Smooth muscle cell (in vitro differentiated cells): Measurements from ENCODE around the gene TGIF2. TPM values are rescaled to one million over a fixed set of nuclear protein-coding genes. Genes with fewer than 3 reads are reported as not detected.

Experiments used
- DNase-seq: peaks from one replicate; lab custom pipeline; 2025; ENCODE audit not compliant: unreplicated experiment; lab: John Stamatoyannopoulos, UW
- H2AFZ ChIP-seq: fragments of 200-600 bp; sonication (generic); 2 replicates; pipeline ENCODE4 v1.6.0; 2016; ENCODE audit warnings: antibody characterized with exemption, low read depth, mild to moderate bottlenecking
- H3F3A ChIP-seq: fragments of 200-600 bp; sonication (generic); 2 replicates; pipeline ENCODE4 v1.6.0; 2017; ENCODE audit warnings: antibody characterized with exemption, low read depth
- H3K27ac ChIP-seq: fragments of 200-600 bp; sonication (generic); 2 replicates; pipeline ENCODE4 v1.5.1; 2016; ENCODE audit warnings: low read depth, mild to moderate bottlenecking
- H3K27me3 ChIP-seq: fragments of 200-600 bp; sonication (generic); 2 replicates; pipeline ENCODE4 v1.6.1; 2016; ENCODE audit warnings: low read depth, mild to moderate bottlenecking
- H3K36me3 ChIP-seq: fragments of 200-600 bp; sonication (generic); 2 replicates; pipeline ENCODE4 v1.5.1; 2016; ENCODE audit warnings: low read depth
- H3K4me1 ChIP-seq: fragments of 200-600 bp; sonication (generic); 2 replicates; pipeline ENCODE4 v1.5.1; 2016; ENCODE audit warnings: low read depth
- H3K4me2 ChIP-seq: fragments of 200-600 bp; sonication (generic); 2 replicates; pipeline ENCODE4 v1.6.0; 2016; ENCODE audit warnings: mild to moderate bottlenecking
- H3K4me3 ChIP-seq: fragments of 200-600 bp; sonication (generic); 2 replicates; pipeline ENCODE4 v1.5.1; 2016; ENCODE audit warnings: mild to moderate bottlenecking
- H3K79me2 ChIP-seq: fragments of 200-600 bp; sonication (generic); 2 replicates; pipeline ENCODE4 v1.6.0; 2016; ENCODE audit warnings: low read depth, mild to moderate bottlenecking
- H3K9ac ChIP-seq: fragments of 200-600 bp; sonication (generic); 2 replicates; pipeline ENCODE4 v1.6.0; 2016; ENCODE audit warnings: low read depth
- H3K9me3 ChIP-seq: fragments of 200-600 bp; sonication (generic); replicated peaks from 2 replicates; pipeline ENCODE4 v1.5.1; 2016; ENCODE audit warnings: low read depth
- H4K20me1 ChIP-seq: fragments of 200-600 bp; sonication (generic); 2 replicates; pipeline ENCODE4 v1.6.0; 2016; ENCODE audit warnings: low read depth
- WGBS: methylation state at CpG from one replicate; pipeline ENCODE4 v1.1.7; 2016; ENCODE audit warnings: low lambda C conversion rate; 5-methylcytosine and 5-hydroxymethylcytosine counted together
- polyA plus RNA-seq: library from polyadenylated mRNA; unstranded; fragments of >200 nt; fragmentation: Nextera tagmentation; extraction: Ambion mirVana; gene quantifications from 2 replicates; pipeline ENCODE4 v1.2.1, GENCODE V29; 2016
- total RNA-seq: library from RNA; depleted of rRNA; stranded (reverse); fragments of >200 nt; gene quantifications from 2 replicates; pipeline ENCODE4 v1.2.3, GENCODE V29; 2014
- TF ChIP-seq, protein P1 (sequence below): fragments of 200-600 bp; sonication (generic); IDR thresholded peaks from 2 replicates; pipeline ENCODE4 v1.5.1; 2017; ENCODE audit warnings: borderline replicate concordance, mild to moderate bottlenecking, antibody characterized with exemption; ENCODE audit not compliant: insufficient read depth, poor library complexity, severe bottlenecking

The TGIF2 gene
- total and polyA plus RNA-seq, 2 experiments from 2014 or later = 14.5 to 18.1 TPM

DNA sequence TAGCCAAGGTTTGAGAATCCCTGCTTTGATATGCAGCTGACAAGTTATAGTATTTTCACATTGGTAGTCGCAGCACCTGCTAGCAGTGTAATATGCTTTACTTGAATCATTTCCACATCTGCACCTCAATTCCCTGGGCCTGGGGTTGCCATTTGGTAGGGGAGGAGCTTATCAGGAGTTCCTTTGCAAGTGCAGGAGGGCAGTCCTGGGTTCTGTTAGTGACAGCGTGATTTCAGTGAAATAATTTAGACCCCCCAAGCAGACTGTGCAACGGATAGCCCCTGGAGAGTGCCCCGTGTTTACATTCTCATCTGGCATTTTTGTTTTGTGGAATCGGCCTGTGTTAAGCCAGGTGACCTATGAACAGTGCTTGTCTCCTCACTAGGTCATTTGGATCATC, 38.2 kb downstream of the TGIF2 start:
- Histone ChIP-seq H2AFZ (no peak overlapping the region), H3F3A (no peaks in the 10 kb centered on the region), H3K27me3 (no peaks in the 10 kb centered on the region), H3K9me3 (no peaks in the 10 kb centered on the region), H3K9ac (no peak overlapping the region), H3K36me3 (peaks cover 4% of the 10 kb centered on the region), H3K4me3 (no peak overlapping the region), H3K79me2 (peaks cover 18% of the 10 kb centered on the region), H3K4me1 (peaks cover 7% of the 10 kb centered on the region), H3K27ac (no peak overlapping the region), H4K20me1 (peaks cover 24% of the 10 kb centered on the region), H3K4me2 (no peak overlapping the region)
- no peak for DNase-seq
- WGBS = over 99% methylated on average over 5 of the region's 5 CpGs
- TF ChIP-seq, protein P1, sequence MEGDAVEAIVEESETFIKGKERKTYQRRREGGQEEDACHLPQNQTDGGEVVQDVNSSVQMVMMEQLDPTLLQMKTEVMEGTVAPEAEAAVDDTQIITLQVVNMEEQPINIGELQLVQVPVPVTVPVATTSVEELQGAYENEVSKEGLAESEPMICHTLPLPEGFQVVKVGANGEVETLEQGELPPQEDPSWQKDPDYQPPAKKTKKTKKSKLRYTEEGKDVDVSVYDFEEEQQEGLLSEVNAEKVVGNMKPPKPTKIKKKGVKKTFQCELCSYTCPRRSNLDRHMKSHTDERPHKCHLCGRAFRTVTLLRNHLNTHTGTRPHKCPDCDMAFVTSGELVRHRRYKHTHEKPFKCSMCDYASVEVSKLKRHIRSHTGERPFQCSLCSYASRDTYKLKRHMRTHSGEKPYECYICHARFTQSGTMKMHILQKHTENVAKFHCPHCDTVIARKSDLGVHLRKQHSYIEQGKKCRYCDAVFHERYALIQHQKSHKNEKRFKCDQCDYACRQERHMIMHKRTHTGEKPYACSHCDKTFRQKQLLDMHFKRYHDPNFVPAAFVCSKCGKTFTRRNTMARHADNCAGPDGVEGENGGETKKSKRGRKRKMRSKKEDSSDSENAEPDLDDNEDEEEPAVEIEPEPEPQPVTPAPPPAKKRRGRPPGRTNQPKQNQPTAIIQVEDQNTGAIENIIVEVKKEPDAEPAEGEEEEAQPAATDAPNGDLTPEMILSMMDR = no peak

DNA sequence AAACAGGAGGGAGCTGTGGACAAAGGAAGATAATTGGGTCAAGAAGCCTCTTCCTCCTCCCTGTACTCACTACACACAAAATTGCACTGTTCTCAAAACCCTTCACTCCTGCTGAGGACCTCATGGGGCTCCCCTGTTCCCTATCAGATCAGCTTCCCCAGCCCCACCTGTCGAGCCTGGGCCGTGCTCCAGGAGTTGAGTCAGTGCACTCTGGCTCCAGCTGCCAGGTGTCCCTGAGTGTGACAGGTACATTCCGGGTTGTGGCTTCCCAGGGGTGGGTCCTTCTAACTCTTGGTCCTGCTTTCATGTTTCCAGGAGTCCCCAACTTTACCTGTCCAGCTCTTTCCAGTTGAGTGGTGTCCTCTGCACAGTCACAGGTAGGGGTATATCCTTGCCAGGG, 40.6 kb downstream of the TGIF2 start:
- no peak overlapping the region for H3K9ac ChIP-seq
- no peaks in the 10 kb centered on the region for H3F3A ChIP-seq
- H3K4me3 ChIP-seq = no peak overlapping the region
- H3K79me2 ChIP-seq = no peaks in the 10 kb centered on the region
- no peaks in the 10 kb centered on the region for H3K9me3 ChIP-seq
- no peaks in the 10 kb centered on the region for H3K4me1 ChIP-seq
- H2AFZ ChIP-seq = no peak overlapping the region
- H3K27me3 ChIP-seq = no peaks in the 10 kb centered on the region
- H4K20me1 ChIP-seq = peaks cover 6% of the 10 kb centered on the region
- peaks cover 4% of the 10 kb centered on the region for H3K36me3 ChIP-seq
- DNase-seq = no peak
- H3K27ac ChIP-seq = no peak overlapping the region
- TF ChIP-seq, protein P1 = no peak
- WGBS = 98% methylated on average over 3 of the region's 3 CpGs
- H3K4me2 ChIP-seq = no peak overlapping the region

DNA sequence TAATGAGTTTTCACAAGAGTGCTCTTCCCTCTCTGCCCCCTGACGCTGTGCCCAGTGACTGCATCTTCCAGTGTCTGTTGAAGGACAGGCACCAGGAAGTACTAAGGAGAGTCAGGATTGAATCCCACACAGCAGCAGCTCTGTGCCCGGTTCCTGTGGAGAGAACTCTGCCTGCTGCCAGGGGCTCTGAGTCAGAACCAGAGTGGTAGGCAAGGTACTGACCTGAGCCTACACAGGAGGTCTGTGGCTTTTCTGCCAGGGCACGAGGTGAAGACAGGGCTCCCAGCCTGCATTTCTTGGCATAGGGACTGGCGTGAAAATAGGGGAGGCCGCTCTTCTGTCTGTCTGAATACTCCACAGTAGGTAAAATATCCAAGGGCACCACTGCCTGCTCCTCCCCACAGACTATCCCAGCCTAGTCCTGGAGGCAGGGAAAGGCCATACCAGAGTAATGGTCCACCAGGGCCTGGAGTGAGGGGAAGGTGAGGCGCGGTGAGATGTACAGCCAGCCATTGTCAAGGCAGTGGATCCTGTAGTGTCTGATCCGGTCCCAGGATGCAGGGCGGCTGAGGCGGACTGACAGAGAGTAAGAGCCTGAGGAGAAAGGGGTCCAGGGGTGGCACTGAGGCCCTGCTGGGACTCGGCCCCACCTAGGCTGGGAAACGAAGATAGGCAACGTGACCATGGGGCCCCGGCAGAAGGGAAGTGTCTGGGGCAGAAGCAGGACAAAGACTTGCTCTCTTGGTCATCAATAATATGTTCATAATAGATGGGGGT, 41.6 kb downstream of the TGIF2 start:
- H4K20me1 ChIP-seq = peaks cover 6% of the 10 kb centered on the region
- peaks cover 4% of the 10 kb centered on the region for H3K36me3 ChIP-seq
- 96% methylated on average over 14 of the region's 14 CpGs for WGBS
- no peak overlapping the region for H3K27ac ChIP-seq
- H3K4me2 ChIP-seq = no peak overlapping the region
- H3K4me1 ChIP-seq = no peaks in the 10 kb centered on the region
- H3K27me3 ChIP-seq = no peaks in the 10 kb centered on the region
- no peak overlapping the region for H2AFZ ChIP-seq
- no peak for DNase-seq
- no peaks in the 10 kb centered on the region for H3K79me2 ChIP-seq
- no peaks in the 10 kb centered on the region for H3F3A ChIP-seq
- H3K4me3 ChIP-seq = no peak overlapping the region
- no peaks in the 10 kb centered on the region for H3K9me3 ChIP-seq
- H3K9ac ChIP-seq = no peak overlapping the region
- TF ChIP-seq, protein P1 = no peak

DNA sequence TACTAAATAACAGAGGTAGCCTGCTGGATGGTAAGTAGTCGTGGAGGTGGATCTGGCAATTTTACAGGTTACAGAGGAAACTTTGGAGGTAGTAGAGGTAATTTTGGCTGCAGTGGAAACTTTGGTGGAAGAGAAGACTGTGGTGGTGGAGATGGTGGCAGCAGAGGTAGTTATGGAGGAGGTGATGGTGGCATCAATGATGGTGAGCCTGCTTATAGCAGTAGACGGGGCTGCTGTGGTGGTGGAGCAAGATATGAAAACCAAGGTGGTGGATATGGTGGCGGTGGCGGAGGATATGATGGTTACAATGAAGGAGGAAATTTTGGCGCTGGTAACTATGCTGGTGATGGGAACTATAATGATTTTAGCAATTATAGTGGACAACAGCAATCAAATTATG, 47.5 kb downstream of the TGIF2 start:
- Histone ChIP-seq H3K9me3 (no peaks in the 10 kb centered on the region), H3K4me3 (no peak overlapping the region), H3K79me2 (no peaks in the 10 kb centered on the region), H3K27me3 (no peaks in the 10 kb centered on the region), H4K20me1 (no peaks in the 10 kb centered on the region), H3K27ac (no peak overlapping the region), H3F3A (no peaks in the 10 kb centered on the region), H3K9ac (no peak overlapping the region), H3K36me3 (no peaks in the 10 kb centered on the region), H3K4me2 (no peak overlapping the region), H2AFZ (no peak overlapping the region), H3K4me1 (no peaks in the 10 kb centered on the region)
- no peak for DNase-seq
- WGBS = 97% methylated on average over 5 of the region's 5 CpGs
- TF ChIP-seq, protein P1 = no peak
